ENCODE data around the gene DGKI. TPM values are rescaled to one million over a fixed set of nuclear protein-coding genes. Genes with fewer than 3 reads are reported as not detected.

Gene DGKI
- total and polyA plus RNA-seq, 9 of the 15 experiments (the other 6 are each of a cell fraction or from before 2014, with no cell fraction given) = 0.11 to 0.54 (median 0.15) TPM; not detected in 5

DNA sequence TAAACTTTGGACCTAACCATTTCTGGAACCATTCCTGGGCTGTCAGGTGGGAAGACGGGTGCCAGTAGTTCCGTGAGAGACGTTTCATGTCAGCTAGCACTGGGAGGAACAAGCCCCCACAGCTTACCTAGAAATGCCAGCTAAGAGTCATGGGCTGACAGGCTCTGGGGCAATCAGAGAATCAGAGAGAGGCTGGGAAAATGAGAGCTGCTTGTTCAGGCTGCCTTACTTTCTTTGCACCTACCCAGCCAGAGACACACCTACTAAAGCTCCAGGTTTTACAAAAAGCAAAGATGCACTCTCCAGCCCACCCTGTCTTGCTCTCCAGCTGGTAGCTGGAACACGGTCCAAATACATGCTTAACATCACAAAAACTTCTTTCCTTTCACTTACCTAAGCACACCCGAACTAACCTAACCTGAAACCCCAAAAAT lies 503.9 kb downstream of the DGKI start:
- 0% methylated on average over 5 of the region's 5 CpGs for WGBS (ENCODE audit: insufficient coverage, low coverage, missing lambda C conversion rate)
- Histone ChIP-seq H3K4me3 (no peak overlapping the region), H3K36me3 (ENCODE audit: control insufficient read depth, insufficient read depth, low read length) (no peaks in the 10 kb centered on the region), H2AFZ (ENCODE audit: low read depth, low read length) (no peak overlapping the region), H3K4me1 (replicated peaks in 1 of 2; ENCODE audit: control insufficient read depth in 2 of 2, insufficient read depth in 2 of 2, low read length in 2 of 2) (no peaks in the 10 kb centered on the region), H3K9me3 (replicated peaks; ENCODE audit: control insufficient read depth, insufficient read depth, low read depth, low read length) (0 out of 2 replicates have a peak, but pooled peaks cover 2% of the 10 kb centered on the region), H3K9me1 (ENCODE audit: control insufficient read depth, insufficient read depth, low read length) (no peaks in the 10 kb centered on the region), H3K27me3 (ENCODE audit: control insufficient read depth in 2 of 2, insufficient read depth in 2 of 2, low read length in 2 of 2) (no peaks in the 10 kb centered on the region), H3K4me2 (ENCODE audit: insufficient read depth, low read length) (no peak overlapping the region), H4K20me1 (replicated peaks; ENCODE audit: control insufficient read depth, insufficient read depth, low read length) (no peaks in the 10 kb centered on the region), H3K79me2 (ENCODE audit: control insufficient read depth, insufficient read depth, low read length) (no peaks in the 10 kb centered on the region), H3K27ac (ENCODE audit: extremely low read depth, low read depth, low read length) (no peak overlapping the region), H3K9ac (ENCODE audit: insufficient read depth in 1 of 2, low read depth in 2 of 2, low read length in 2 of 2) (no peak overlapping the region)
- ChIA-PET POLR2A (interaction anchor here (0.8 kb wide), 1 partner anchor 133 kb away, joined by 4 read pairs; no protein-coding TSS in a partner anchor), CTCF (ENCODE audit: low intra/inter-chr PET ratio) (no interaction called here)
- DNase-seq (ENCODE audit: extremely low read depth in 1 of 4, low spot score in 3 of 4) = no peak
- in situ Hi-C loops (cut with MboI) (no loop called here), intact Hi-C loops (cut with micrococcal nuclease) (no loop called here)
- BruUV-seq (replicated peaks) = no TSS peak
- ATAC-seq = no peak
- FAIRE-seq = no peak
- TF ChIP-seq, protein P1, sequence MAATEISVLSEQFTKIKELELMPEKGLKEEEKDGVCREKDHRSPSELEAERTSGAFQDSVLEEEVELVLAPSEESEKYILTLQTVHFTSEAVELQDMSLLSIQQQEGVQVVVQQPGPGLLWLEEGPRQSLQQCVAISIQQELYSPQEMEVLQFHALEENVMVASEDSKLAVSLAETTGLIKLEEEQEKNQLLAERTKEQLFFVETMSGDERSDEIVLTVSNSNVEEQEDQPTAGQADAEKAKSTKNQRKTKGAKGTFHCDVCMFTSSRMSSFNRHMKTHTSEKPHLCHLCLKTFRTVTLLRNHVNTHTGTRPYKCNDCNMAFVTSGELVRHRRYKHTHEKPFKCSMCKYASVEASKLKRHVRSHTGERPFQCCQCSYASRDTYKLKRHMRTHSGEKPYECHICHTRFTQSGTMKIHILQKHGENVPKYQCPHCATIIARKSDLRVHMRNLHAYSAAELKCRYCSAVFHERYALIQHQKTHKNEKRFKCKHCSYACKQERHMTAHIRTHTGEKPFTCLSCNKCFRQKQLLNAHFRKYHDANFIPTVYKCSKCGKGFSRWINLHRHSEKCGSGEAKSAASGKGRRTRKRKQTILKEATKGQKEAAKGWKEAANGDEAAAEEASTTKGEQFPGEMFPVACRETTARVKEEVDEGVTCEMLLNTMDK (IDR thresholded peaks at IDR 0.05; ENCODE audit: borderline replicate concordance, insufficient read depth, low read depth, low read length, poor library complexity, severe bottlenecking) = no peak
- TF ChIP-seq, protein P2, sequence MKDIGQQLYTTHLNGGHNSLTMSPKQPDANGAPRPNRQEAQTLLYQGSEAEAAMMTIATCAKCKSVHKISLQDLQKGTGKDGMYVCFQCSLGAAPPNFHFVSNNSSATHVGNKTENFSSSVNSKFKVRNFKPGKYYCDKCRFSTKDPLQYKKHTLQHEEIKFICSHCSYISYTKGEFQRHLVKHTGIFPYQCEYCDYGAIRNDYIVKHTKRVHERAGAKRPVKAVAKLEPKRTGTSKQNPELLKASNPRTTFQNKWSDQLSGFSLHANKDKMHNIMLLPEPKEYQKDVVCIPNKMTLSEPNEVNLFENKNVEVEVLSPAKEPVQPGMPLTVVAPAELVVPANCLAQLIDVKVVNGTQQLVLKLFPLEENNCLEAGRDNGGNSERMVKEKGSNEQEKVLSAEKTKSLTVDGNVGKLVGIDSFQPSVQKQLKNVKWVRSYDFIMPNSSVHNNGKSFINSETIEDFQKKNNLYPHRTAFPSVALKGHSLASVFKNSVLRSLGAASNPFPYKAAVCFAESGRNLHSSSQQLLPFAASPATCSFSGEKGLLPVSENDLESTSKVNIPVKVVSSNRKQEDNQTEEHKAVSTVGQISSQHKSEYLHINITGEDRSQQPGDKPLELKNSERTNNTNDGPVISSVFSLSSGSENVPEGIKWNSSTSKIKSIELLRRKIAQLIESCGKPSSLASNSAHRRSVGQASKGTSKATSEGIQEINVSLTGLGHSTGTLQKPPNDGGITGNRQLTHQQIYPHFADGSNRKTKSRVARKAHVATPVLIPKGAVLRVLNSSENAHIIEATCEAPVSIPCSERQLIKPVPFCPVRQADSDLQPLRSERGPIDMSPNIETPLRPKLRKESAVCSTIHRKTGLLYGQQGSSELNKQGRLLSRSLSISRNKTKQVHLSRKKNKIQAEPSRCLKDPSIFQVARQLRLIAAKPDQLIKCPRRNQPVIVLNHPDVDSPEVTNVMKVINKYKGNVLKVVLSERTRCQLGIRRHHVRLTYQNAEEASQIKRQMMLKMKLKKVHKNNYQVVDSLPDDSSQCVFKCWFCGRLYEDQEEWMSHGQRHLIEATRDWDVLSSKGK (CRISPR knock-in tag; IDR thresholded peaks at IDR 0.05) = no peak
- no peak for TF ChIP-seq ZBTB8A (IDR thresholded peaks at IDR 0.05; ENCODE audit: partially characterized antibody)
- TF ChIP-seq, protein P3, sequence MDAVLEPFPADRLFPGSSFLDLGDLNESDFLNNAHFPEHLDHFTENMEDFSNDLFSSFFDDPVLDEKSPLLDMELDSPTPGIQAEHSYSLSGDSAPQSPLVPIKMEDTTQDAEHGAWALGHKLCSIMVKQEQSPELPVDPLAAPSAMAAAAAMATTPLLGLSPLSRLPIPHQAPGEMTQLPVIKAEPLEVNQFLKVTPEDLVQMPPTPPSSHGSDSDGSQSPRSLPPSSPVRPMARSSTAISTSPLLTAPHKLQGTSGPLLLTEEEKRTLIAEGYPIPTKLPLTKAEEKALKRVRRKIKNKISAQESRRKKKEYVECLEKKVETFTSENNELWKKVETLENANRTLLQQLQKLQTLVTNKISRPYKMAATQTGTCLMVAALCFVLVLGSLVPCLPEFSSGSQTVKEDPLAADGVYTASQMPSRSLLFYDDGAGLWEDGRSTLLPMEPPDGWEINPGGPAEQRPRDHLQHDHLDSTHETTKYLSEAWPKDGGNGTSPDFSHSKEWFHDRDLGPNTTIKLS (IDR thresholded peaks at IDR 0.05; ENCODE audit: borderline replicate concordance, low read depth) = no peak
- TF ChIP-seq, protein P4, sequence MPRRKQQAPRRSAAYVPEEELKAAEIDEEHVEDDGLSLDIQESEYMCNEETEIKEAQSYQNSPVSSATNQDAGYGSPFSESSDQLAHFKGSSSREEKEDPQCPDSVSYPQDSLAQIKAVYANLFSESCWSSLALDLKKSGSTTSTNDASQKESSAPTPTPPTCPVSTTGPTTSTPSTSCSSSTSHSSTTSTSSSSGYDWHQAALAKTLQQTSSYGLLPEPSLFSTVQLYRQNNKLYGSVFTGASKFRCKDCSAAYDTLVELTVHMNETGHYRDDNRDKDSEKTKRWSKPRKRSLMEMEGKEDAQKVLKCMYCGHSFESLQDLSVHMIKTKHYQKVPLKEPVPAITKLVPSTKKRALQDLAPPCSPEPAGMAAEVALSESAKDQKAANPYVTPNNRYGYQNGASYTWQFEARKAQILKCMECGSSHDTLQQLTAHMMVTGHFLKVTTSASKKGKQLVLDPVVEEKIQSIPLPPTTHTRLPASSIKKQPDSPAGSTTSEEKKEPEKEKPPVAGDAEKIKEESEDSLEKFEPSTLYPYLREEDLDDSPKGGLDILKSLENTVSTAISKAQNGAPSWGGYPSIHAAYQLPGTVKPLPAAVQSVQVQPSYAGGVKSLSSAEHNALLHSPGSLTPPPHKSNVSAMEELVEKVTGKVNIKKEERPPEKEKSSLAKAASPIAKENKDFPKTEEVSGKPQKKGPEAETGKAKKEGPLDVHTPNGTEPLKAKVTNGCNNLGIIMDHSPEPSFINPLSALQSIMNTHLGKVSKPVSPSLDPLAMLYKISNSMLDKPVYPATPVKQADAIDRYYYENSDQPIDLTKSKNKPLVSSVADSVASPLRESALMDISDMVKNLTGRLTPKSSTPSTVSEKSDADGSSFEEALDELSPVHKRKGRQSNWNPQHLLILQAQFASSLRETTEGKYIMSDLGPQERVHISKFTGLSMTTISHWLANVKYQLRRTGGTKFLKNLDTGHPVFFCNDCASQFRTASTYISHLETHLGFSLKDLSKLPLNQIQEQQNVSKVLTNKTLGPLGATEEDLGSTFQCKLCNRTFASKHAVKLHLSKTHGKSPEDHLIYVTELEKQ (CRISPR knock-in tag; IDR thresholded peaks at IDR 0.05) = no peak
- TF ChIP-seq, protein P5, sequence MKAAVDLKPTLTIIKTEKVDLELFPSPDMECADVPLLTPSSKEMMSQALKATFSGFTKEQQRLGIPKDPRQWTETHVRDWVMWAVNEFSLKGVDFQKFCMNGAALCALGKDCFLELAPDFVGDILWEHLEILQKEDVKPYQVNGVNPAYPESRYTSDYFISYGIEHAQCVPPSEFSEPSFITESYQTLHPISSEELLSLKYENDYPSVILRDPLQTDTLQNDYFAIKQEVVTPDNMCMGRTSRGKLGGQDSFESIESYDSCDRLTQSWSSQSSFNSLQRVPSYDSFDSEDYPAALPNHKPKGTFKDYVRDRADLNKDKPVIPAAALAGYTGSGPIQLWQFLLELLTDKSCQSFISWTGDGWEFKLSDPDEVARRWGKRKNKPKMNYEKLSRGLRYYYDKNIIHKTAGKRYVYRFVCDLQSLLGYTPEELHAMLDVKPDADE (conservative IDR thresholded peaks at IDR 0.05; ENCODE audit: control insufficient read depth, low read depth, low read length) = no peak
